Mesendoderm (in vitro differentiated cells): Measurements from ENCODE around the gene CAB39L.
A peak's percentile ranks its signal among the peaks of the same experiment; 100 is the strongest.

Experiments
- DNase-seq: peaks from one replicate; pipeline ENCODE4 v3.0.0; 2013
- H2AK5ac ChIP-seq: 2 replicates; pipeline ENCODE4 v1.6.1; 2013; ENCODE audit warnings: low read length, inconsistent platforms
- H2BK120ac ChIP-seq: 2 replicates; pipeline ENCODE4 v1.6.1; 2013; ENCODE audit warnings: low read depth, mild to moderate bottlenecking, low read length, moderate library complexity, mixed read lengths
- H2BK15ac ChIP-seq: replicated peaks from 2 replicates; pipeline ENCODE4 v1.6.1; 2013; ENCODE audit warnings: low read depth, mild to moderate bottlenecking, moderate library complexity
- H2BK5ac ChIP-seq: 2 replicates; pipeline ENCODE4 v1.6.1; 2013; ENCODE audit warnings: low read length, inconsistent platforms
- H3K18ac ChIP-seq: 2 replicates; pipeline ENCODE4 v1.6.1; 2013; ENCODE audit warnings: mild to moderate bottlenecking, low read length, mixed read lengths
- H3K23ac ChIP-seq: one replicate; pipeline ENCODE4 v1.6.1; 2013; ENCODE audit warnings: low read length
- H3K27ac ChIP-seq: 2 replicates; pipeline ENCODE4 v1.5.1; 2013; ENCODE audit warnings: low read depth, mild to moderate bottlenecking, inconsistent platforms, low read length, moderate library complexity
- H3K27me3 ChIP-seq: 2 replicates; pipeline ENCODE4 v1.6.1; 2013; ENCODE audit warnings: low read length, control low read depth, mild to moderate bottlenecking, inconsistent platforms; ENCODE audit not compliant: insufficient read depth, poor library complexity
- H3K36me3 ChIP-seq: 2 replicates; pipeline ENCODE4 v1.6.1; 2013; ENCODE audit warnings: low read length, inconsistent platforms; ENCODE audit not compliant: control insufficient read depth, insufficient read depth
- H3K4ac ChIP-seq: one replicate; pipeline ENCODE4 v1.6.1; 2013; ENCODE audit warnings: low read depth, mild to moderate bottlenecking, low read length, moderate library complexity
- H3K4me1 ChIP-seq: 2 replicates; pipeline ENCODE4 v1.6.1; 2013; ENCODE audit warnings: low read depth, low read length, inconsistent platforms; ENCODE audit not compliant: control insufficient read depth
- H3K4me2 ChIP-seq: 2 replicates; pipeline ENCODE4 v1.6.1; 2013; ENCODE audit warnings: low read length
- H3K4me3 ChIP-seq: 2 replicates; pipeline ENCODE4 v1.5.1; 2013; ENCODE audit warnings: mild to moderate bottlenecking, low read length
- H3K56ac ChIP-seq: one replicate; pipeline ENCODE4 v1.6.1; 2013; ENCODE audit warnings: low read length
- H3K79me1 ChIP-seq: 2 replicates; pipeline ENCODE4 v1.6.1; 2013; ENCODE audit warnings: low read length, inconsistent platforms
- H3K79me2 ChIP-seq: 2 replicates; pipeline ENCODE4 v1.6.1; 2013; ENCODE audit warnings: mild to moderate bottlenecking, low read length; ENCODE audit not compliant: control insufficient read depth, insufficient read depth
- H3K9ac ChIP-seq: 2 replicates; pipeline ENCODE4 v1.6.1; 2013; ENCODE audit warnings: low read length, inconsistent platforms
- H4K5ac ChIP-seq: one replicate; pipeline ENCODE4 v1.6.1; 2013; ENCODE audit warnings: low read length
- H4K8ac ChIP-seq: one replicate; pipeline ENCODE4 v1.6.1; 2013; ENCODE audit warnings: low read depth, mild to moderate bottlenecking, control low read depth, low read length, moderate library complexity
- WGBS: extraction: QIAGEN DNeasy Blood & Tissue Kit; methylation state at CpG from one replicate; pipeline ENCODE4 v1.1.7; 2013; ENCODE audit warnings: low lambda C conversion rate, missing lambda C conversion rate; ENCODE audit not compliant: insufficient coverage; ENCODE audit errors: extremely low coverage; 5-methylcytosine and 5-hydroxymethylcytosine counted together

CAB39L gene

GRCh38 chr13:49404703-49405020 lies 39.2 kb downstream of the CAB39L start:
- Histone ChIP-seq H3K79me1 (no peaks in the 10 kb centered on the region), H2BK120ac (no peak overlapping the region), H3K56ac (no peak overlapping the region), H3K4me2 (no peak overlapping the region), H3K9ac (no peak overlapping the region), H2BK5ac (no peak overlapping the region), H2AK5ac (no peak overlapping the region), H3K23ac (no peak overlapping the region), H3K4me1 (no peaks in the 10 kb centered on the region), H3K27me3 (no peaks in the 10 kb centered on the region), H4K8ac (no peak overlapping the region), H3K79me2 (no peaks in the 10 kb centered on the region), H3K18ac (no peak overlapping the region), H4K5ac (no peak overlapping the region), H2BK15ac (no peak overlapping the region), H3K36me3 (no peaks in the 10 kb centered on the region), H3K4ac (no peak overlapping the region), H3K27ac (no peak overlapping the region), H3K4me3 (no peak overlapping the region)
- DNase-seq: no peak
- no CpG with 5 or more reads among the region's 1 CpG for WGBS

- no peaks in the 10 kb centered on the region for H3K4me1 ChIP-seq
- no peaks in the 10 kb centered on the region for H3K27me3 ChIP-seq
- H3K9ac ChIP-seq: no peak overlapping the region
- no peak overlapping the region for H2AK5ac ChIP-seq
- no peaks in the 10 kb centered on the region for H3K79me1 ChIP-seq
- H3K4ac ChIP-seq: no peak overlapping the region
- no peak overlapping the region for H4K8ac ChIP-seq
- no peak overlapping the region for H3K4me3 ChIP-seq
- H3K18ac ChIP-seq: no peak overlapping the region
- WGBS: no CpG with 5 or more reads among the region's 7 CpGs
- H3K79me2 ChIP-seq: no peaks in the 10 kb centered on the region
- no peak overlapping the region for H3K23ac ChIP-seq
- no peak overlapping the region for H3K56ac ChIP-seq
- no peak for DNase-seq
- H2BK15ac ChIP-seq: no peak overlapping the region
- H2BK5ac ChIP-seq: no peak overlapping the region
- H3K36me3 ChIP-seq: no peaks in the 10 kb centered on the region
- H3K27ac ChIP-seq: no peak overlapping the region
- H4K5ac ChIP-seq: no peak overlapping the region
- no peak overlapping the region for H2BK120ac ChIP-seq
- no peak overlapping the region for H3K4me2 ChIP-seq
Observed at GRCh38 chr13:49403996-49404702, 39.7 kb downstream of the CAB39L start.

- Histone ChIP-seq H3K79me1 (no peaks in the 10 kb centered on the region), H3K18ac (no peak overlapping the region), H4K5ac (no peak overlapping the region), H3K36me3 (no peaks in the 10 kb centered on the region), H2BK15ac (no peak overlapping the region), H3K56ac (no peak overlapping the region), H3K23ac (no peak overlapping the region), H3K9ac (no peak overlapping the region), H4K8ac (no peak overlapping the region), H3K27me3 (no peaks in the 10 kb centered on the region), H3K4me1 (no peaks in the 10 kb centered on the region), H2BK5ac (no peak overlapping the region), H3K4me2 (no peak overlapping the region), H2BK120ac (no peak overlapping the region), H2AK5ac (no peak overlapping the region), H3K27ac (no peak overlapping the region), H3K4me3 (no peak overlapping the region), H3K79me2 (no peaks in the 10 kb centered on the region), H3K4ac (no peak overlapping the region)
- no CpG with 5 or more reads among the region's 7 CpGs for WGBS
- peak; percentile 59 for DNase-seq
Observed at GRCh38 chr13:49400755-49401659, 42.9 kb downstream of the CAB39L start.

- Histone ChIP-seq H2AK5ac (no peak overlapping the region), H3K23ac (no peak overlapping the region), H3K27ac (no peak overlapping the region), H3K79me1 (no peaks in the 10 kb centered on the region), H2BK5ac (no peak overlapping the region), H4K8ac (no peak overlapping the region), H3K36me3 (no peaks in the 10 kb centered on the region), H3K4me1 (no peaks in the 10 kb centered on the region), H2BK15ac (no peak overlapping the region), H2BK120ac (no peak overlapping the region), H3K18ac (no peak overlapping the region), H3K79me2 (no peaks in the 10 kb centered on the region), H3K9ac (no peak overlapping the region), H3K4me2 (no peak overlapping the region), H3K4ac (no peak overlapping the region), H4K5ac (no peak overlapping the region), H3K27me3 (no peaks in the 10 kb centered on the region), H3K4me3 (no peak overlapping the region), H3K56ac (no peak overlapping the region)
- DNase-seq: no peak
- WGBS: no CpG with 5 or more reads among the region's 1 CpG
Observed at GRCh38 chr13:49399801-49400472, 43.9 kb downstream of the CAB39L start.

GRCh38 chr13:49395878-49396380 lies 47.9 kb downstream of the CAB39L start:
- WGBS: no CpG with 5 or more reads among the region's 1 CpG

More at GRCh38 chr13:49395878-49396380, 47.9 kb downstream of the CAB39L start:
- Histone ChIP-seq H3K27ac (no peak overlapping the region), H3K27me3 (no peaks in the 10 kb centered on the region), H3K18ac (no peak overlapping the region), H2BK5ac (no peak overlapping the region), H4K5ac (no peak overlapping the region), H3K79me2 (no peaks in the 10 kb centered on the region), H2AK5ac (no peak overlapping the region), H3K9ac (no peak overlapping the region), H4K8ac (no peak overlapping the region), H3K79me1 (no peaks in the 10 kb centered on the region), H3K4me3 (no peak overlapping the region), H3K56ac (no peak overlapping the region), H3K4me2 (no peak overlapping the region), H2BK15ac (no peak overlapping the region), H3K4ac (no peak overlapping the region), H3K4me1 (no peaks in the 10 kb centered on the region), H3K23ac (no peak overlapping the region), H3K36me3 (no peaks in the 10 kb centered on the region), H2BK120ac (no peak overlapping the region)
- no peak for DNase-seq
